GM20431 (cell line): Measurements from ENCODE around the gene MS4A2.
"Not testable (repeated sequence)": the region's sequence is repeated elsewhere in the genome, so short reads cannot be mapped to it uniquely, and the experiment has no call there.

Source experiments
- in situ Hi-C: fragments of 300-500 bp; cut with MseI, MboI; formaldehyde crosslinking; loops from one replicate; pipeline ENCODE4 v1.15.0; 2020; ENCODE audit warnings: low sequenced_read_pairs; ENCODE audit not compliant: unreplicated experiment

Gene MS4A2

DNA sequence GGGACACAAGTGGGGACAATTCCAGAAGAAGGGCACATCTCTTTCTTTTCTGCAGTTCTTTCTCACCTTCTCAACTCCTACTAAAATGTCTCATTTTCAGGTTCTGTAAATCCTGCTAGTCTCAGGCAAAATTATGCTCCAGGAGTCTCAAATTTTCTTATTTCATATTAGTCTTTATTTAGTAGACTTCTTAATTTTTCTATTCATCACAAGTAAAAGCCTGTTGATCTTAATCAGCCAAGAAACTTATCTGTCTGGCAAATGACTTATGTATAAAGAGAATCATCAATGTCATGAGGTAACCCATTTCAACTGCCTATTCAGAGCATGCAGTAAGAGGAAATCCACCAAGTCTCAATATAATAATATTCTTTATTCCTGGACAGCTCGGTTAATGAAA lies at the start of gene MS4A2:
Gene MS4A2 (plus strand): TSS at position 301 of the 400 bp plus-strand sequence. CDS start 102 bp downstream, outside the sequence.
- in situ Hi-C loops = no loop called here

DNA sequence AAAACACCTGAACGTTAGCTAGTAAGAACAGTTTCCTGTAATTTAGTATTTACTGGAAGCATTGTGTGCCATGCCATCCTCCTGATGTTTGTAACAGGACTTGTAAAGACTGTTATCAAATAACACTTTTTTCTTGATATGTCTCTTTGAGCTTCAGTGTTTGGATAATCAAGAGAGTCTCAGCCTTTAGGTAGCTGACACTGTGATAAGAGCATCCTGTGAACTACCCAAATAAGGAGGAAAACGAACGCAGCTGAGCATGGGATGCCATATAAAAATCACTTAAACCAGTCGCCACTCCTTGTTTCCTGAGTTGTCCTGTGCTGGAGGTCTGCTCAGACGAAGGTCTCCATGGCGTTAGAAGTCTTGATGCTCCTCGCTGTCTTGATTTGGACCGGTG lies 48.4 kb upstream of the MS4A2 start, which contains the start of gene OOSP2:
Gene OOSP2 (plus strand): TSS at position 301 of the 400 bp plus-strand sequence. CDS start 51 bp downstream, at position 352.
- in situ Hi-C loops = no loop called here

DNA sequence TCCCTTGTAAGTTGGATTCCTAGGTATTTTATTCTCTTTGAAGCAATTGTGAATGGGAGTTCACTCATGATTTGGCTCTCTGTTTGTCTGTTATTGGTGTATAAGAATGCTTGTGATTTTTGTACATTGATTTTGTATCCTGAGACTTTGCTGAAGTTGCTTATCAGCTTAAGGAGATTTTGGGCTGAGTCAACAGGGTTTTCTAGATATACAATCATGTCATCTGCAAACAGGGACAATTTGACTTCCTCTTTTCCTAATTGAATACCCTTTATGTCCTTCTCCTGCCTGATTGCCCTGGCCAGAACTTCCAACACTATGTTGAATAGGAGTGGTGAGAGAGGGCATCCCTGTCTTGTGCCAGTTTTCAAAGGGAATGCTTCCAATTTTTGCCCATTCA lies 38.0 kb upstream of the MS4A2 start:
- in situ Hi-C loops = not testable (repeated sequence)

DNA sequence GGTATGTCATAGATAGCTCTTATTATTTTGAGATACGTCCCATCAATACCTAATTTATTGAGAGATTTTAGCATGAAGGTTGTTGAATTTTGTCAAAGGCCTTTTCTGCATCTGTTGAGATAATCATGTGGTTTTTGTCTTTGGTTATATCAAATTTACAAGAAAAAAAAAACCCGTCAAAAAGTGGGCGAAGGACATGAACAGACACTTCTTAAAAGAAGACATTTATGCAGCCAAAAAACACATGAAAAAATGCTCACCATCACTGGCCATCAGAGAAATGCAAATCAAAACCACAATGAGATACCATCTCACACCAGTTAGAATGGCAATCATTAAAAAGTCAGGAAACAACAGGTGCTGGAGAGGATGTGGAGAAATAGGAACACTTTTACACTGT lies 37.6 kb upstream of the MS4A2 start:
- in situ Hi-C loops = not testable (repeated sequence)

DNA sequence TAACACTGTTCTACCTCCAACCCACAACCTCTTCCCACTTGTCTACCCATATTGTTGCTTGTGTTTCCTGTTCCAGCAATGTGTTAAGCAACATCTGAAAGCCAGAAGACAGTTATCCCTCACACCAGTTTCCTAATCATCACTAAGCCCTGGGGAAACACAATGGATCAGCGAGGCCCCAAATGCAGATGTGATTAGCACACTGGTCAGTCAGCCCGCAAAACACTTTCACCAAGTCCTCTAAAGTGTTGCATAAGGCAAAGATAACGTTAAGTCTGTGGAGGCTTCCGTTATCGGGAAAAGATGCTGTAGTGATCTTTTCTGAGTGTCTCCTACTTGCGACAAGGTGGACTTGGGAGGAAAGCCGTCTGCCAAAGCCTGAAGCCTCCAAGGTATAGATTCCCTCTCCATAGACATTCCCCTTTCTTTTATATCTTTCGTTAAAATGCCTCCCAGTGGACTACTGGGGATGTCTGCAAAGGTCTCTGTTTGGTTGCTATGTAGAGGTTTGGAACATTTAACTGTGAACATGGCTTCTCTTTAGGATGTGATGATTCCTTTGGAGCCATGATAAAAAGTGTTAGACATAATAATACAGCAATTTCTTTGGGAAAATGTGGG lies 32.0 kb upstream of the MS4A2 start, which contains the start of gene MS4A3:
Gene MS4A3 (plus strand): TSS at position 317 of the 621 bp plus-strand sequence. CDS start 4,496 bp downstream, outside the sequence.
- in situ Hi-C loops = no loop called here

DNA sequence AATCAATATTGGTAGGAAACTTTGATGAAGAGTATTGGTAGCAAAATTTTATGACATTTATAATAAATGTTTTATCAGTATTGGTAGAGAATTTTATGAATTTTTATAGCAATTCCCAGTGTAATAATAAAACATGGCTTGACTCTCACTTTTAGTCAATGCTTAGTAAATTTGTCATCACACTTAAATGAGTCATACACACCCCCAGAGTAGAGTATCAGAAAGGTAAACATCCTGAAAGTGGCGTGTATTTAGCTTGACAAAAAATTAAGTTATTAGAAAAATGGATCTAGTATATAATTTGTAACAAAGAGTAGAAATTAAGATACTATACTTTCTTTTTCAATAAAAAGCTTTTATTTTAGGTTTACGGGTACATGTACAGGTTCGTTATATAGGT lies 29.4 kb upstream of the MS4A2 start:
- in situ Hi-C loops = no loop called here

DNA sequence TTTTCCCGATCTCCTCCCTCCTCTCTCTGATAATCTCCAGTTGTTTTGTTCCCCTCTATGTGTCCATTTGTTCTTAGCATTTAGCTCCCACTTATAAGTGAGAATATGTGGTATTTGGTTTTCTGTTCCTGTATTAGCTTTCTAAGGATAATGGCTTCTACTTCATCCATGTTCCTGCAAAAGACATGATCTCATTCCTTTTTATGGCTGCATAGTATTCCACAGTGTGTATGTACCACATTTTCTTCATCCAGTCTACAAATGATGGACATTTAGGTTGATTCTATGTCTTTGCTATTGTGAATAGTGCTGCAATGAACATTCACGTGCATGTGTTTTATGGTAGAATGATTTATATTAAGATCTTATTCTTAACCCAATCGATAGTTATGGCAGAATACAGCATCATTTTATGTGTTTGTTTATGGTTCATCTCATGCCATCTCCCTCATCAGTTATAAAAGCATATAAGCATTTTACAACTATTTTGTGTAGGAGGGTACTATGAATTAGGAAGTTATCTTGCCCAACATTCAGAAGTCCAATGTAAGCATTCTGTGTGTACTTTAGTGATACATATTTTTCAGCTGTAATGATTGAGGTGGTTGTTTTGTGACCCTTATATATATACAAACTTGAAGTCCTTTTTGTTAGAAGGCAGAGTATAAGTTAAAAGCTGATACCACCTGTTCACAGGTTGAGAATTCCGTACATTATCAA lies 28.8 kb upstream of the MS4A2 start:
- in situ Hi-C loops = no loop called here

DNA sequence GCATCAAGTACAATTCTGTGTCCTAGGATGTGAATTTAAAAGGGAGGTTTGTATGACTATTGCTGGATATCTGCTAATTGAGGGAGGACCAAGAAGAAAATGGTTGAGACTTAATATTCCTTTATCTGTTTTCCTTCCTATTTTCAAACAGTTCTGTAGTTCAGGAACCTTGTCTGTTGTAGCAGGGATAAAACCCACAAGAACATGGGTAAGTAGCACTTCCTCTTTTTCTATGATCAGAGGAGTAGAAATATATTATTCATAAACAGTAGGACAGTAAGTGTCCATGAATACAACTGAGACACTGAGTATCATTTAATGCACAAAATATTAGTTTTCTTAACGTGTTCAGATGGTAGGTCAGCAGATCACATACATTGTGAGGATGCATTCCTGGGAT lies 24.4 kb upstream of the MS4A2 start:
- in situ Hi-C loops = no loop called here

DNA sequence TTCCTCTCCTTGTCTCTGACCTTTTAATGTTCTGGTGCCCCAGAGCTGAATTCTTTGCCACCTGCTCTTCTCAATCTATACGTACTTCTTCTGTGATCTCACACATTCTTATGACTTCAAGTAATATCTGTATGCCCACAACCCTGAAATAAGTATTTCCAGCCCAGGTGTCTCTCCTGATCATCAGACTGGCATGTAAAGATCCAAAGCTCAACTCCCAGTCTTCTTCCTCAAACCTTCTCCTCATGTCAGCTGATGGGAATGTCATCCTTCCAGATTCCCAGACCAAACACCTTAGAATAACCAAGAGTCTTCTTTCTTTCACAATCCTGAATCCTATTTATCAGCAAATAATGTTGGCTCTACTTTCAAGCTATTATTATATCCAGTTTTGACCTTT lies 22.7 kb upstream of the MS4A2 start:
- in situ Hi-C loops = no loop called here

DNA sequence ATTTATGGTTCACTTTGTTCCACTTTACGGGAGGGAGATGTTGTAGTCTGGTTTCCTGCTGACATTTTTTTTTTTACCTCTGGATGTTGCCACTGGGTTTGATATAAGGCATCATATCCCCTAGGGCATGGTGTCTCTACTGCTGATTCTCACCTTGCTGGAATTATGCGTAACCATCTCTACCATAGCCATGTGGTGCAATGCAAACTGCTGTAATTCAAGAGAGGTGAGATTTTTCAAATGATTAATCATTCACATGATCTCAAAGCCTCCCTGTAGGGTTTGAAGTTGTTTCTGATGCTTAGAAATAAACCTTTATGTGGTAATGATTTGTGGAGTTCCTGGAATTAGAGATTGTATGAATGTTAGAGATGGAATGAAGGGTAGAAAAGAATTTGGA lies 19.0 kb upstream of the MS4A2 start:
- in situ Hi-C loops = no loop called here

DNA sequence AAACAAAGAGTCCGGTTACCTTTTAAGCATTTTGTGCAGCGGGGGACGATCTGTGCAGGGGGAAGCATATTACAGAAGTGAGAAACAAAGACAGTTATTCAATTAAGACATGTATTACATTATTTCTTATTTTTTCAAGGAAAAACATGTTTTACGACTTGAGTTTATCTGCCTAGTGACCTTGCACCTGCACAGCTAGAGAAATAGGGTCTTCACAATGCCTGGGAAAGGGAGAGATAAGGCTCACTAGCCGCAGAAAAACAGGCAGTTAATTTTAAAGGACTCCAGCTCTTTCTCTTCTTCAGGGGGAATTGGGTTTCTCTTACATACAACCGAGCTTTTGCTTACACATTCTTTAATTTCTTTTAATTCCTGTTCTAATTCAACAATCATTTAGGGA lies 16.8 kb upstream of the MS4A2 start:
- in situ Hi-C loops = not testable (repeated sequence)

DNA sequence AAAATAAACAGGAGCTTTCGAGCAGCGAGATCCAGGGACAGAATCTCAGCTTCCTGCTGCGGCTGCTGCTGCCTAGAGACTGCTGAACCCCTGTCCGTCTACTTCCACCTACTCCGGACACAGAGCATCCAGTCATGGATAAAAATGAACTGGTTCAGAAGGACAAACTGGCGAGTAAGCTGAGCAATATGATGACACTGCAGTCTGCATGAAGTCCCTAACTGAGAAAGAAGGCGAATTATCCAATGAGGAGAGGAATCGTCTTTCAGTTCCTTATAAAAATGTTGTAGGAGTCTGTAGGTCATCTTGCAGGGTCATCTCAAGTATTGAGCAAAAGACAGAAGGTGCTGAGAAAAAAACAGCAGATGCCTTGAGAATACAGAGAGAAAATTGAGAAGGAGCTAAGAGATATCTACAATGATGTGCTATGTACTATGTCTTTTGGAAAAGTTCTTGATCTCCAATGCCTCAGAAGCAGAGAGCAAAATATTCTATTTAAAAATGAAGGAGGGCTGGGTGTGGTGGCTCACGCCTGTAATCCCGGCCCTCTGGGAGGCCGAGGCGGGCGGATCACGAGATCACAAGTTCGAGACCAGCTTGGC lies 11.1 kb upstream of the MS4A2 start:
- in situ Hi-C loops = no loop called here

DNA sequence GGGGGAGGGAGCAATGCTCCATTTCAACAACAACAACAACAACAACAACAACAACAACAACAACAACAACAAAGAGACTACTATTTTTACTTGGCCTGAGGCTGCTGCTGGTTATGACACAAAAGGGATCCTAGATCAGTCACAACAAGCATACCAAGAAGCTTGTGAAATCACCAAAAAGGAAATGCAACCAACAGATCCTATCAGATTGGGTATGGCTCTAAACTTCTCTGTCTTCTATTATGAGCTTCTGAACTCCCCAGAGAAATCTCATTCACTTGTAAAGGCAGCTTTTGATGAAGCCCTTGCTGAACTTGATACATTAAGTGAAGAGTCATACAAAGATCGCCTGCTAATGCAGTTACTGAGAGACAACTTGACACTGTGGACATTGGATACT lies 10.5 kb upstream of the MS4A2 start:
- in situ Hi-C loops = no loop called here

DNA sequence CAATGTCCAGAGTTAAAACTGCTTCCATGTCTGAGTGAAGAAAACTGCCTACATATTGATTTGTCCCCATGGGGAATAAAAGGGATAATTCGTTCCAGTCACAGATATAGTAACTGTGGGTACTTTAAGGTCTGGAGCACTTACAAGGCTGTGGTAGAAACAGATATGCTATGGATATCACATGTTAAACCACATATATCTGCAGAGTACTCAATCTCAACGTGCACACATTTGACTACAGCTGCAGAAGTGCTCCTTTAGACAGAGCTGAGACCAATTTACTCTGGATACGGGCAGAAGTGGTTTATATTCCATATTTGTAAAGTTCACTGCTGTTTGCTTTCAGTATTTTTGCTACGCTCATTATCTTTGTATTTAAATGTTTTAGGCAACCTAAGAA lies 9.7 kb upstream of the MS4A2 start:
- in situ Hi-C loops = no loop called here

DNA sequence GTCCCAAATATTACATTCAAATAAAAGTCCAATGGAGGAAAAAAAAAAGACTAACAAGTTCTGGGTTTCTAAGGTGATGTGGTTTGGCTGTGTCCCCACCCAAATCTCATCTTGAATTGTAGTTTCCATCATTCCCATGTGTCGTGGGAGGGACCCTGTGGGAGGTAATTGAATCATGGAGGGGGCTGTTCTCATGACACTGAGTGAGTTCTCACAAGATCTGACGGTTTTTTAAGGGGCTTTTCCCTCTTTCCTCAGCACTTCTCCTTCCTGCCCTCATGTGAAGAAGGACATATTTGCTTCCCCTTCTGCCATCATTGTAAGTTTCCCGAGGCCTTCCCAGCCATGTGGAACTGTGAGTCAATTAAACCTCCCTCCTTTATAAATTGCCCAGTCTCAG lies 7.9 kb upstream of the MS4A2 start:
- in situ Hi-C loops = no loop called here

DNA sequence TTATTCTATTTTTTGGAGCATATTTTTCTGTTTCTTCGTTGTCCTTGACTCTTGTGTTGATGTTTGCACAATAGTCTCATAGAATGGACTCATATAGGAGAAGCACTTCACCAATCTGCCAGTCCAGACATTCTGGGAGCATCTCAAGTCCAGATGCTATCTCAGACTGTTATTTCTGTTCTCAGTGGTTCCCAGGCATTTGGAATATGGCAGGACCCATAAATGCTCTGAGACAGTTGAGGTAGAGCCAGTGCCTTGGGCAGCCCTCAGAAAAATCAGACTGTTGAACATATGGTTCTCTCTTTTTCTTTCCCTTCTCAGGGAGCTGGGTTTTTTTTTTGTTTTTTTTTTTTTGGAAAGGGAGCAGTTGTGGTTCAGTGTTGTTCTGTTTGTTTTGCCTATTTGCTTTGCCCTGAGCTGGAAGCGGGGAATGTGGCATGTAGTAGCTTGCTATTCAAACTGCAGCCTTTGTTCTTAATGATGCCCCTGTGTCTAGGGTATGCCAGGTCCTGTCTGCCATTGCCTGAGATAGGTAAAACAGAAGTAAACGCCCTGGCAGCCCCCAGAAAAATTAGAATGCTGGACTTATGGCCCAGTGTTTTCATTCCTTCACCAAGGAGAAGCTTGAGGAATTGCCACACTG lies 3.7 kb upstream of the MS4A2 start:
- in situ Hi-C loops = no loop called here

DNA sequence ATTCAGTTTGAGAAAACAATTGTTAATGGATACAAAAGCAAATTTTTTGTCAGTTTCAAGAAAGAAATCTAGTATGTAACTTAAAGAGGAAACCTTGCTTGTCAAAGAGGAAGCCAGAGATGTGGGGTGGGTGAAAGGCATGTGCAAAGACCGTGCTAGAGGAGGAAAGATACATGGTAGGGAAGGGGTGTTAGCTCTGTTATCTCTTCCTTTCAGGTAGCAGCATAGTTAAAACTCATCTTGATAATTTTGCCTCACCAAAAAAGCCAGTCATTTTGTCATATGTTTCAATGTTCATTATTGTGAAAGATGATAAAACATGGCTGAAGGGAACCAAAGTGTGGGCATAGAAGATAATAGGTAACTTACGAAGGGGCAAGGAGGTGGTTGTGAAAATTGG lies 2.6 kb upstream of the MS4A2 start:
- in situ Hi-C loops = no loop called here

DNA sequence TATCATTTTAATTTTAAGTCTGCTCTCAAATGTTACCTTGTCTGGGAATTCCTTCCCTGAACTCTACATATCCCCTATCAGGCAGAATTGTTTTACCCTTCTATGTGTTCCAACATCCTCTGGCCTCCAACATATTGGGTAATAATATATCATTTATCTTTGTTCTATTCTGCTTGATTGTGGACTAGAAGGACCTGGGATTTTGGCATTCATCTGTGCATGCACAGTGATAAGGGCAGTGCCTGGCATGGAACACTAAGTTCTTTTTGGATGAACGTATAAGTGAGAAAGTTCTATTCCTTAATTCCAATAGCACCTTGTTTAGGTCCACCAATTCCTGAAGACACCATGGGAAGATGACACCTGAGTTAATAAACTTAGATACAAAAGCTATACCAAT lies 1.2 kb upstream of the MS4A2 start:
- in situ Hi-C loops = no loop called here

DNA sequence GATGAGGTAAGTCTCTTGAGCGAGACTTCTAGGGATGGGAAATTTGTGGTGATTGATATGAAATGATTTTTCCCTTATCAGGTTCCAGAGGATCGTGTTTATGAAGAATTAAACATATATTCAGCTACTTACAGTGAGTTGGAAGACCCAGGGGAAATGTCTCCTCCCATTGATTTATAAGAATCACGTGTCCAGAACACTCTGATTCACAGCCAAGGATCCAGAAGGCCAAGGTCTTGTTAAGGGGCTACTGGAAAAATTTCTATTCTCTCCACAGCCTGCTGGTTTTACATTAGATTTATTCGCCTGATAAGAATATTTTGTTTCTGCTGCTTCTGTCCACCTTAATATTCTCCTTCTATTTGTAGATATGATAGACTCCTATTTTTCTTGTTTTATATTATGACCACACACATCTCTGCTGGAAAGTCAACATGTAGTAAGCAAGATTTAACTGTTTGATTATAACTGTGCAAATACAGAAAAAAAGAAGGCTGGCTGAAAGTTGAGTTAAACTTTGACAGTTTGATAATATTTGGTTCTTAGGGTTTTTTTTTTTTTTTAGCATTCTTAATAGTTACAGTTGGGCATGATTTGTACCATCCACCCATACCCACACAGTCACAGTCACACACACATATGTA lies 7.1 kb downstream of the MS4A2 start:
- in situ Hi-C loops = no loop called here

DNA sequence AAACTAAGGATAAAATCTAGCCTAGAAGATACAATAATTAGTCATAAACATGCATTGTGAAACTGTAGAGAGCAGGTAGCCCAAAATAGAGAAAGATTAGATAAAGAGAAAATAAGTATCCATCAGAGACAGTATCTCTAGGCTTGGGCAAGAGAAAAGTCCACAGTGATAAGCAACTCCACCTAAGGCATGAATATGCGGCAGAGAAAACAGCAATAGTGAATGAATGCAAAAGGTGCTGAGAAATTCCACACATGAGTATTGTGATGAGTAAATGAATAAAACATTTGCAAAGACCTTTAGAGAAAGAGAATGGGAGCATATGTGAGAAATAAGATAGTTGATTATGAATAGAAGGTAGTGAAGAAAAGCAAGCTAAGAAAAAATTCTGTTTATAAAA lies 8.7 kb downstream of the MS4A2 start:
- in situ Hi-C loops = no loop called here
